Body of pancreas (tissue), 4 donors: ENCODE results near the gene ZNF322.

ENCODE experiments used
- POLR2A ChIP-seq, 3 donors: fragments of 450-650 bp; IDR thresholded peaks; one replicate each; pipeline ENCODE4 v1.6.1; 2016; ENCODE audit warnings: antibody characterized with exemption in 3 of 3, mild to moderate bottlenecking in 2 of 3
- TF ChIP-seq, protein P1 (sequence below), 7 experiments: fragments of 450-650 bp in 4 of 7; fragments of 200-600 bp in 3 of 7; sonication (generic) in 3 of 7; IDR thresholded peaks; one replicate each; pipeline ENCODE4 v1.5.1; 2016 to 2019; ENCODE audit warnings: antibody characterized with exemption in 7 of 7

GRCh38 chr6:26594131-26594498, 65.4 kb downstream of the ZNF322 start:
- TF ChIP-seq, protein P1, sequence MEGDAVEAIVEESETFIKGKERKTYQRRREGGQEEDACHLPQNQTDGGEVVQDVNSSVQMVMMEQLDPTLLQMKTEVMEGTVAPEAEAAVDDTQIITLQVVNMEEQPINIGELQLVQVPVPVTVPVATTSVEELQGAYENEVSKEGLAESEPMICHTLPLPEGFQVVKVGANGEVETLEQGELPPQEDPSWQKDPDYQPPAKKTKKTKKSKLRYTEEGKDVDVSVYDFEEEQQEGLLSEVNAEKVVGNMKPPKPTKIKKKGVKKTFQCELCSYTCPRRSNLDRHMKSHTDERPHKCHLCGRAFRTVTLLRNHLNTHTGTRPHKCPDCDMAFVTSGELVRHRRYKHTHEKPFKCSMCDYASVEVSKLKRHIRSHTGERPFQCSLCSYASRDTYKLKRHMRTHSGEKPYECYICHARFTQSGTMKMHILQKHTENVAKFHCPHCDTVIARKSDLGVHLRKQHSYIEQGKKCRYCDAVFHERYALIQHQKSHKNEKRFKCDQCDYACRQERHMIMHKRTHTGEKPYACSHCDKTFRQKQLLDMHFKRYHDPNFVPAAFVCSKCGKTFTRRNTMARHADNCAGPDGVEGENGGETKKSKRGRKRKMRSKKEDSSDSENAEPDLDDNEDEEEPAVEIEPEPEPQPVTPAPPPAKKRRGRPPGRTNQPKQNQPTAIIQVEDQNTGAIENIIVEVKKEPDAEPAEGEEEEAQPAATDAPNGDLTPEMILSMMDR (IDR thresholded peaks at IDR 0.05), result no peak
- TF ChIP-seq POLR2A (IDR thresholded peaks at IDR 0.05), result no peak
